SU-DHL-6 (cell line): ENCODE data around the gene TMEM43.
"Not testable (repeated sequence)": the region's sequence is repeated elsewhere in the genome, so short reads cannot be mapped to it uniquely, and the experiment has no call there.

Experiments used
- H2AFZ ChIP-seq: fragments of 200-600 bp; sonication (generic); 2 replicates; pipeline ENCODE4 v1.6.1; 2014; ENCODE audit warnings: low read depth, mild to moderate bottlenecking, moderate library complexity, mixed read lengths, antibody characterized with exemption, low read length; ENCODE audit not compliant: severe bottlenecking
- H3F3A ChIP-seq: fragments of 200-600 bp; shearing (Covaris generic); 2 replicates; pipeline ENCODE4 v1.6.0; 2016; ENCODE audit warnings: antibody characterized with exemption, mild to moderate bottlenecking; ENCODE audit not compliant: insufficient read depth
- H3K27ac ChIP-seq: fragments of 200-600 bp; sonication (generic); 2 replicates; pipeline ENCODE4 v1.5.1; 2016; ENCODE audit warnings: low read depth, mild to moderate bottlenecking, low read length, moderate library complexity, mixed read lengths
- H3K27me3 ChIP-seq: fragments of 200-600 bp; sonication (generic), shearing (Covaris generic); 2 replicates; pipeline ENCODE4 v1.6.0; 2014; ENCODE audit warnings: mild to moderate bottlenecking, low read length
- H3K36me3 ChIP-seq: fragments of 200-600 bp; sonication (generic); 2 replicates; pipeline ENCODE4 v1.6.1; 2014; ENCODE audit warnings: mild to moderate bottlenecking, low read length, mixed read lengths
- H3K4me2 ChIP-seq: fragments of 300-600, 200-600 bp; shearing (Covaris generic), sonication (generic); 2 replicates; pipeline ENCODE4 v1.6.0; 2014; ENCODE audit warnings: low read length, low read depth, mild to moderate bottlenecking; ENCODE audit not compliant: poor library complexity, severe bottlenecking
- H3K4me3 ChIP-seq: fragments of 200-600 bp; sonication (generic); 2 replicates; pipeline ENCODE4 v1.5.1; 2014; ENCODE audit warnings: antibody characterized with exemption, low read length, mild to moderate bottlenecking, mixed read lengths; ENCODE audit not compliant: insufficient read depth, poor library complexity, severe bottlenecking
- H3K79me2 ChIP-seq: fragments of 200-600 bp; sonication (generic); 2 replicates; pipeline ENCODE4 v1.6.1; 2014; ENCODE audit warnings: mild to moderate bottlenecking, low read length, moderate library complexity; ENCODE audit not compliant: insufficient read depth
- H3K9ac ChIP-seq: fragments of 200-600 bp; sonication (generic); 2 replicates; pipeline ENCODE4 v1.7.0; 2014; ENCODE audit warnings: mild to moderate bottlenecking, low read length
- H3K9me2 ChIP-seq: fragments of 200-600 bp; sonication (generic); replicated peaks from 2 replicates; pipeline ENCODE4 v1.6.1; 2014; ENCODE audit warnings: low read length; ENCODE audit not compliant: insufficient read depth
- H3K9me3 ChIP-seq: fragments of 200-600 bp; sonication (generic); 2 replicates; pipeline ENCODE4 v1.6.1; 2014; ENCODE audit warnings: low read length, mixed read lengths; ENCODE audit not compliant: insufficient read depth
- H4K20me1 ChIP-seq: fragments of 200-600 bp; sonication (generic); 2 replicates; pipeline ENCODE4 v1.6.1; 2014; ENCODE audit warnings: low read depth, mild to moderate bottlenecking, antibody characterized with exemption, low read length, moderate library complexity, mixed read lengths
- EZH2phosphoT487 ChIP-seq: fragments of 200-600 bp; sonication (generic), shearing (Covaris generic); conservative IDR thresholded peaks from 2 replicates; pipeline ENCODE4 v1.6.1; 2018; ENCODE audit warnings: mild to moderate bottlenecking, antibody characterized with exemption, low read length, moderate library complexity, mixed read lengths
- TF ChIP-seq, protein P1 (sequence below): fragments of 200-600 bp; sonication (generic); IDR thresholded peaks from one replicate; pipeline ENCODE4 v1.5.1; 2017; ENCODE audit warnings: antibody characterized with exemption, mild to moderate bottlenecking, low read length, moderate library complexity; ENCODE audit not compliant: insufficient read depth, poor library complexity, severe bottlenecking

The TMEM43 gene

DNA sequence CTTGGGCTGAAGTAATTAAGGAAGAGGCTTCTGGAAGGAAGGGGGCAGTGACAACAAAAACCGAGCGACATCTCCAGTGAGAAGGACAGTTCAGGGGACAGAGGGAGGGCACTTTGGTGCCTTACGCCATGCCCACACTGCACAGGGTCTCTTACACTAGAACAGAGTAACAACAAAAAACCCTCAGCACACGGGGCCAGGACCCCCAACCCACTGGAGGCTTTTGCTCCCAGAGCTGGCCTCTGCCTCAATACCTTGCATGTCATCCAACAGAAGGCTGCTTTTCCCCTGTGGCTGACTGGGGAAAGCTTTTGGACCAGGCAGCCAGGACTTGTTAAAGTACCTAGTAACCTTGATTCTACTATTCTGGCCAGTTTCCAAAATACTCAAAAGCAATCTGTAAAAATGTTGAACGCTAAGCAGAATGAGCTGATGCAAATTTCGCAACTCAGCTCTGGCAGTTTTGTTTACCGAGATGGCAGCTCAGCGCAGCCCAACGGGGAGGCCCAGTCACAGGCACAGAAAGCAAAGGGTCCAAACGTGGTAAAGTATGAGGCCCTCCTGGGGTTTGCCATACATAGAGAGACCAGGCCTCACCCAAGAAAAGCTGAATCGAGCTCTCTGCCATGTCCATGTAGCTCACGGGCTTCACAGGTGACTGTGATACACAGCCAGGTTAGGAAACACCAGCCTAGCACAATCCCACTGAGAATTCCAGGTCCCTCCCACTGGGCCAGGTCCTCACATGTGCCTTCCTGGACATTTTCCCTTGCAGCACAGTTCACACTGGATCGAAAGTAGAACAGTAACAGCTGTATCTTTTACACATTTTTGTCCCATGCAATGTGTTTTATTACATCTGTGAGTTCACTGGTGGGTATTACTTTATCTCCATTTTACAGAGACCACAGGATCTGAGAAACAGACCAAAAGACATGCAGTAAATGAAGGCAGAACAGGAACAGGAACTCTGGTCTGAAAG lies 6.2 kb upstream of the TMEM43 start:
- no peak overlapping the region for H3K9ac ChIP-seq
- no peak overlapping the region for H3K4me2 ChIP-seq
- no peaks in the 10 kb centered on the region for H3K36me3 ChIP-seq
- H3F3A ChIP-seq, result no peaks in the 10 kb centered on the region
- no peak overlapping the region for H3K27ac ChIP-seq
- H3K9me2 ChIP-seq, result no peaks in the 10 kb centered on the region
- H3K4me3 ChIP-seq, result no peak overlapping the region
- no peaks in the 10 kb centered on the region for H4K20me1 ChIP-seq
- H2AFZ ChIP-seq, result no peak overlapping the region
- H3K9me3 ChIP-seq, result no peaks in the 10 kb centered on the region
- H3K27me3 ChIP-seq, result no peaks in the 10 kb centered on the region
- H3K79me2 ChIP-seq, result peaks cover 48% of the 10 kb centered on the region
- TF ChIP-seq, protein P1, sequence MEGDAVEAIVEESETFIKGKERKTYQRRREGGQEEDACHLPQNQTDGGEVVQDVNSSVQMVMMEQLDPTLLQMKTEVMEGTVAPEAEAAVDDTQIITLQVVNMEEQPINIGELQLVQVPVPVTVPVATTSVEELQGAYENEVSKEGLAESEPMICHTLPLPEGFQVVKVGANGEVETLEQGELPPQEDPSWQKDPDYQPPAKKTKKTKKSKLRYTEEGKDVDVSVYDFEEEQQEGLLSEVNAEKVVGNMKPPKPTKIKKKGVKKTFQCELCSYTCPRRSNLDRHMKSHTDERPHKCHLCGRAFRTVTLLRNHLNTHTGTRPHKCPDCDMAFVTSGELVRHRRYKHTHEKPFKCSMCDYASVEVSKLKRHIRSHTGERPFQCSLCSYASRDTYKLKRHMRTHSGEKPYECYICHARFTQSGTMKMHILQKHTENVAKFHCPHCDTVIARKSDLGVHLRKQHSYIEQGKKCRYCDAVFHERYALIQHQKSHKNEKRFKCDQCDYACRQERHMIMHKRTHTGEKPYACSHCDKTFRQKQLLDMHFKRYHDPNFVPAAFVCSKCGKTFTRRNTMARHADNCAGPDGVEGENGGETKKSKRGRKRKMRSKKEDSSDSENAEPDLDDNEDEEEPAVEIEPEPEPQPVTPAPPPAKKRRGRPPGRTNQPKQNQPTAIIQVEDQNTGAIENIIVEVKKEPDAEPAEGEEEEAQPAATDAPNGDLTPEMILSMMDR, result no peak
- no peak for TF ChIP-seq EZH2phosphoT487

- H3K9me2 ChIP-seq, result no peaks in the 10 kb centered on the region
- no peak overlapping the region for H3K4me3 ChIP-seq
- no peaks in the 10 kb centered on the region for H3K9me3 ChIP-seq
- H4K20me1 ChIP-seq, result no peaks in the 10 kb centered on the region
- TF ChIP-seq, protein P1, result no peak
- no peak for TF ChIP-seq EZH2phosphoT487
- H3K27ac ChIP-seq, result no peak overlapping the region
- H2AFZ ChIP-seq, result no peak overlapping the region
- no peaks in the 10 kb centered on the region for H3F3A ChIP-seq
- peaks cover 57% of the 10 kb centered on the region for H3K79me2 ChIP-seq
- no peaks in the 10 kb centered on the region for H3K36me3 ChIP-seq
- no peaks in the 10 kb centered on the region for H3K27me3 ChIP-seq
- H3K9ac ChIP-seq, result no peak overlapping the region
- H3K4me2 ChIP-seq, result no peak overlapping the region
These were observed 5.2 kb upstream of the TMEM43 start for GRCh38 chr3:14119651-14120050.

- Histone ChIP-seq H3K9ac (no peak overlapping the region), H4K20me1 (no peaks in the 10 kb centered on the region), H3K27me3 (no peaks in the 10 kb centered on the region), H3K9me2 (no peaks in the 10 kb centered on the region), H3K36me3 (no peaks in the 10 kb centered on the region), H3K79me2 (peaks cover 59% of the 10 kb centered on the region), H3K27ac (no peak overlapping the region), H3K4me3 (no peak overlapping the region), H3K9me3 (no peaks in the 10 kb centered on the region), H3K4me2 (no peak overlapping the region), H3F3A (no peaks in the 10 kb centered on the region), H2AFZ (no peak overlapping the region)
- TF ChIP-seq EZH2phosphoT487, result no peak
- TF ChIP-seq, protein P1, result no peak
These were observed 4.5 kb upstream of the TMEM43 start for GRCh38 chr3:14120111-14120920.

GRCh38 chr3:14120921-14121448 lies 3.9 kb upstream of the TMEM43 start:
- not testable (repeated sequence) for H3K27me3 ChIP-seq, H3K4me3 ChIP-seq, H3K4me2 ChIP-seq, H3K27ac ChIP-seq, H3K9me2 ChIP-seq, H3K9me3 ChIP-seq, H4K20me1 ChIP-seq, H3F3A ChIP-seq, H3K36me3 ChIP-seq, H2AFZ ChIP-seq, H3K9ac ChIP-seq
- peaks cover 65% of the 10 kb centered on the region for H3K79me2 ChIP-seq
